K562 (cell line): Measurements from ENCODE around the gene ZNF195. TPM values are rescaled to one million over a fixed set of nuclear protein-coding genes. Genes with fewer than 3 reads are reported as not detected.
A peak's percentile ranks its signal among the peaks of the same experiment; 100 is the strongest.

Experiments
- ARNT ChIP-seq, 2 experiments: fragments of 450-650 bp; IDR thresholded peaks; 2 replicates each; pipeline ENCODE4 v1.6.1; 2016; ENCODE audit warnings: mild to moderate bottlenecking in 1 of 2
- CBX8 ChIP-seq: fragments of 200-600 bp; sonication (generic); IDR thresholded peaks from 2 replicates; pipeline ENCODE4 v1.6.1; 2012; ENCODE audit warnings: borderline replicate concordance, mixed run types, low read depth, mild to moderate bottlenecking, moderate library complexity, mixed read lengths, low read length, control low read depth, inconsistent platforms; ENCODE audit not compliant: poor library complexity, severe bottlenecking; ENCODE audit errors: extremely low read depth
- FUS ChIP-seq: fragments of 200-400 bp; formaldehyde crosslinking; optimal IDR thresholded peaks from 2 replicates; pipeline ENCODE3; 2017; ENCODE audit warnings: low read depth, low read length
- HCFC1 ChIP-seq: IDR thresholded peaks from 2 replicates; pipeline ENCODE4 v1.6.1; 2012; ENCODE audit warnings: low read depth, low read length, improper control_type of control experiment
- HNRNPL ChIP-seq: fragments of 200-400 bp; formaldehyde crosslinking; IDR thresholded peaks from 2 replicates; pipeline ENCODE4 v1.6.1; 2017; ENCODE audit warnings: low read depth, mild to moderate bottlenecking, low read length
- KAT8 ChIP-seq: fragments of 450-650 bp; IDR thresholded peaks from 2 replicates; pipeline ENCODE4 v1.6.1; 2016; ENCODE audit warnings: low read depth, mild to moderate bottlenecking
- KDM1A ChIP-seq, 2 experiments: fragments of 450-650 bp; IDR thresholded peaks; 2 replicates each; pipeline ENCODE4 v1.6.1; 2016; ENCODE audit warnings: mild to moderate bottlenecking in 2 of 2
- L3MBTL2 ChIP-seq: fragments of 450-650 bp; IDR thresholded peaks from 2 replicates; pipeline ENCODE4 v1.6.1; 2016; ENCODE audit warnings: mild to moderate bottlenecking, moderate library complexity
- MAFK ChIP-seq: IDR thresholded peaks from 2 replicates; pipeline ENCODE4 v1.6.1; 2011; ENCODE audit warnings: low read length, improper control_type of control experiment
- MEIS2 ChIP-seq: fragments of 450-650 bp; IDR thresholded peaks from 2 replicates; pipeline ENCODE4 v1.6.1; 2014; ENCODE audit warnings: mild to moderate bottlenecking; ENCODE audit not compliant: partially characterized antibody
- MTF1 ChIP-seq: fragments of 250-450 bp; sonication (Bioruptor Pico); IDR thresholded peaks from 2 replicates; pipeline ENCODE4 v1.9.0; 2021; ENCODE audit warnings: moderate library complexity, mild to moderate bottlenecking, inconsistent platforms, borderline replicate concordance
- NCOA1 ChIP-seq: fragments of 450-650 bp; IDR thresholded peaks from 2 replicates; pipeline ENCODE4 v1.6.1; 2016; ENCODE audit warnings: low read depth
- NFATC3 ChIP-seq: fragments of 450-650 bp; IDR thresholded peaks from 2 replicates; pipeline ENCODE4 v1.6.1; 2017; ENCODE audit warnings: mild to moderate bottlenecking
- NUFIP1 ChIP-seq: fragments of 450-650 bp; IDR thresholded peaks from 2 replicates; pipeline ENCODE4 v1.6.1; 2018; ENCODE audit not compliant: partially characterized antibody
- PHB2 ChIP-seq: fragments of 450-650 bp; IDR thresholded peaks from 2 replicates; pipeline ENCODE4 v1.6.1; 2017; ENCODE audit warnings: low read depth
- RBM22 ChIP-seq: fragments of 200-400 bp; formaldehyde crosslinking; IDR thresholded peaks from 2 replicates; pipeline ENCODE4 v1.6.1; 2018; ENCODE audit warnings: low read length, low read depth; ENCODE audit not compliant: poor library complexity, severe bottlenecking
- SIN3B ChIP-seq: fragments of 450-650 bp; IDR thresholded peaks from 2 replicates; pipeline ENCODE4 v1.6.1; 2017; ENCODE audit warnings: low read depth, mild to moderate bottlenecking, moderate library complexity
- SMARCC2 ChIP-seq: fragments of 450-650 bp; IDR thresholded peaks from 2 replicates; pipeline ENCODE4 v1.6.1; 2017; ENCODE audit warnings: antibody characterized with exemption, moderate library complexity, mild to moderate bottlenecking, low read depth
- SRF ChIP-seq, 2 experiments: fragments of 250-450, 450-650 bp in 1 of 2; sonication (Bioruptor Pico) in 1 of 2; sonication (generic) in 1 of 2; formaldehyde crosslinking; IDR thresholded peaks; 2 replicates each; pipeline versions ENCODE4 v1.5.0 to v1.5.1; 2020 to 2022; ENCODE audit warnings: mild to moderate bottlenecking in 1 of 2, missing genetic modification reagents in 1 of 2
- TCFL5 ChIP-seq: fragments of 250-450 bp; sonication (Bioruptor Pico); conservative IDR thresholded peaks from 2 replicates; pipeline ENCODE4 v1.6.1; 2021; ENCODE audit warnings: mild to moderate bottlenecking, moderate library complexity, matching md5 sums
- ZBTB1 ChIP-seq: sonication (generic); formaldehyde crosslinking; IDR thresholded peaks from 2 replicates; pipeline ENCODE4 v1.8.1; 2023; ENCODE audit warnings: missing genetic modification reagents, low read depth, mild to moderate bottlenecking, borderline replicate concordance
- ZFX ChIP-seq: sonication (generic); formaldehyde crosslinking; IDR thresholded peaks from 2 replicates; pipeline ENCODE4 v1.8.0; 2022; ENCODE audit warnings: mild to moderate bottlenecking, missing genetic modification reagents, moderate library complexity
- ZNF384 ChIP-seq: IDR thresholded peaks from 2 replicates; pipeline ENCODE4 v1.6.1; 2012; ENCODE audit warnings: low read depth, low read length, improper control_type of control experiment
- ZNF507 ChIP-seq: conservative IDR thresholded peaks from 2 replicates; pipeline ENCODE4 v1.6.1; 2017; ENCODE audit warnings: missing genetic modification characterization, missing compliant biosample characterization
- ZNF551 ChIP-seq: fragments of 250-450 bp; sonication (Bioruptor Pico); IDR thresholded peaks from 2 replicates; pipeline ENCODE4 v1.5.0; 2021; ENCODE audit warnings: mild to moderate bottlenecking, moderate library complexity
- ZNF583 ChIP-seq: fragments of 250-450 bp; sonication (Bioruptor Pico); IDR thresholded peaks from 2 replicates; pipeline ENCODE4 v1.4.0; 2020
- polyA plus RNA-seq, 8 experiments: library from polyadenylated mRNA; depleted of rRNA in 4 of 8; stranded (reverse) in 5 of 8; unstranded in 3 of 8; fragments of >200 nt; fragmentation: Nextera tagmentation in 2 of 8; fragmentation: Illumina TruSeq in 1 of 8; extraction: Ambion mirVana in 2 of 8; extraction: Trizol in 1 of 8; gene quantifications; 2 replicates each; pipeline versions ENCODE4 v1.2.1 to v1.2.3, GENCODE V29; 2011 to 2014; ENCODE audit warnings: inconsistent platforms in 1 of 8, missing spikeins in 1 of 8
- total RNA-seq, 7 experiments: library from RNA; depleted of rRNA in 6 of 7; stranded (reverse); fragments of >200 nt in 6 of 7; fragmentation: Illumina TruSeq in 2 of 7; extraction: Trizol in 2 of 7; gene quantifications; 2 replicates each; pipeline versions ENCODE4 v1.2.1 to v1.2.3, GENCODE V29; 2011 to 2021; ENCODE audit warnings: low replicate concordance in 1 of 7
- TF ChIP-seq, protein P1 (sequence below): fragments of 250-450 bp; sonication (Bioruptor Pico); IDR thresholded peaks from 2 replicates; pipeline ENCODE4 v1.8.0; 2022; ENCODE audit warnings: moderate library complexity, mild to moderate bottlenecking, inconsistent platforms
- TF ChIP-seq, protein P2 (sequence below): fragments of 250-450 bp; sonication (Bioruptor Pico); IDR thresholded peaks from 2 replicates; pipeline ENCODE4 v1.4.0; 2020; ENCODE audit warnings: mild to moderate bottlenecking, moderate library complexity

ZNF195 gene
- total and polyA plus RNA-seq, 9 of the 15 experiments (the other 6 are each of a cell fraction or from before 2014, with no cell fraction given) = 42.1 to 75.5 (median 60.4) TPM

DNA sequence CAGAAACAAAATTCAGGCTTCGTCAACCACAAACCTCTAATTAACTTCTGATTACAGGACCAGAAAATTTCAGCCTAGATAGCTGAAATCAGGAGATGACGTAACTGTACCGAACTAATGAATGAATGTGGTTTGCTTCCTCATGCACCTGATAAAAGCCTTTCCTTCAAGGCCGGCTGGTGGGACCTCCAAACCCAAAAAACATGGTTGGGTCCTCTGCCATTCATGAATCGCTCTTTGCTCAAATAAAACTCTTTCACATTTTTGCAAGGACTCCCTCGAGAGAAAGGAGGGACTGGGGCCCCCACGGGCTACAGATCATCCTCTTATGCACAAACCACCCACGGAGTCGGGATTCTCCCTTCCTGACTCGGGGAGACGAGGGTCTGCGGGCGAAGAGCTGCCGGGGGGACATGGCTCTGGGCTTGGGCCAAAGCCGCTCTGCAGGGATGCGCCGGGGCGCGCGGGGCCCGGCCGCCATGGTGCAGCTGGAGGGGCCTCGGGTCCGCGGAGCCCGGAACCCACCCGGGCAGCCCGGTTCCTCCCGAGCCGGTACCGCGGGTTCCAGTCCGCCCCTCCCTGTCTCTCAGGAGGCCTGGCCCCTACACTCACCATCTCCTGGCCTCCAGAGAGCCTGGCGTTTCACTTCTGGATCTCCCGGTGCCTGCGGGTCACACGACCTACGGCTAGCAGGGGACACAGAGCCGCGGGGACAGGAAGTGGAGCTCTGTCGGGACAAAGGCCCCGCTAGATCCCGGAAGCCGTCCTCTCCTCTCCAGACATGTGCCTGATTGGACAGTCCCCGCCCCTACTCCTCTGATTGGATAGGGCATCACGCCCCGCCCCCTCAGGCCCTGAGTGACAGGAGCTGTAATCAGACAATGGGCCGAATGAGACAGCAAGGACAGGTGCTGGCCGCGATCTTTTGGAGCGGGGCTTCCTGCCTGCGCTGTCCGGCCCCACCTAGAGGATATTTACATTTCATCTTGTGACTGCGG lies at the start of gene ZNF195 (continued):
- TF ChIP-seq ZFX (CRISPR knock-in tag) (peak; percentile 98), L3MBTL2 (peak; percentile 88), MEIS2 (peak; percentile 84), ZNF384 (0 out of 2 replicates have a peak, but pooled peaks have one; percentile 8), RBM22 (no peak), FUS (no peak), NCOA1 (peak; percentile 96), CBX8 (no peak), NFATC3 (no peak), SMARCC2 (no peak), NUFIP1 (no peak), ZNF551 (no peak), PHB2 (no peak), HCFC1 (peak; percentile 70), ZNF507 (tag) (no peak), TCFL5 (no peak), HNRNPL (no peak), ZBTB1 (CRISPR knock-in tag) (peak; percentile 63; the same call in 1 of the 2 replicates), KDM1A (IDR thresholded peaks at IDR 0.05) (no peak), KAT8 (no peak), MAFK (peak; percentile 8; the same call in 1 of the 2 replicates), ARNT (IDR thresholded peaks at IDR 0.05) (no peak), ZNF583 (CRISPR knock-in tag) (no peak), SIN3B (peak; percentile 82; the same call in 1 of the 2 replicates), MTF1 (CRISPR knock-in tag) (no peak), SRF (CRISPR knock-in tag; IDR thresholded peaks at IDR 0.05) (no peak)
- TF ChIP-seq, protein P1, sequence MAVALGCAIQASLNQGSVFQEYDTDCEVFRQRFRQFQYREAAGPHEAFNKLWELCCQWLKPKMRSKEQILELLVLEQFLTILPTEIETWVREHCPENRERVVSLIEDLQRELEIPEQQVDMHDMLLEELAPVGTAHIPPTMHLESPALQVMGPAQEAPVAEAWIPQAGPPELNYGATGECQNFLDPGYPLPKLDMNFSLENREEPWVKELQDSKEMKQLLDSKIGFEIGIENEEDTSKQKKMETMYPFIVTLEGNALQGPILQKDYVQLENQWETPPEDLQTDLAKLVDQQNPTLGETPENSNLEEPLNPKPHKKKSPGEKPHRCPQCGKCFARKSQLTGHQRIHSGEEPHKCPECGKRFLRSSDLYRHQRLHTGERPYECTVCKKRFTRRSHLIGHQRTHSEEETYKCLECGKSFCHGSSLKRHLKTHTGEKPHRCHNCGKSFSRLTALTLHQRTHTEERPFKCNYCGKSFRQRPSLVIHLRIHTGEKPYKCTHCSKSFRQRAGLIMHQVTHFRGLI (CRISPR knock-in tag) = no peak
- TF ChIP-seq, protein P2, sequence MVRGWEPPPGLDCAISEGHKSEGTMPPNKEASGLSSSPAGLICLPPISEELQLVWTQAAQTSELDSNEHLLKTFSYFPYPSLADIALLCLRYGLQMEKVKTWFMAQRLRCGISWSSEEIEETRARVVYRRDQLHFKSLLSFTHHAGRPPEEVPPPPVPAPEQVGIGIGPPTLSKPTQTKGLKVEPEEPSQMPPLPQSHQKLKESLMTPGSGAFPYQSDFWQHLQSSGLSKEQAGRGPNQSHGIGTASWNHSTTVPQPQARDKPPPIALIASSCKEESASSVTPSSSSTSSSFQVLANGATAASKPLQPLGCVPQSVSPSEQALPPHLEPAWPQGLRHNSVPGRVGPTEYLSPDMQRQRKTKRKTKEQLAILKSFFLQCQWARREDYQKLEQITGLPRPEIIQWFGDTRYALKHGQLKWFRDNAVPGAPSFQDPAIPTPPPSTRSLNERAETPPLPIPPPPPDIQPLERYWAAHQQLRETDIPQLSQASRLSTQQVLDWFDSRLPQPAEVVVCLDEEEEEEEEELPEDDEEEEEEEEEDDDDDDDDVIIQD (CRISPR knock-in tag) = no peak
